Gastroesophageal sphincter (tissue), 4 donors: Measurements from ENCODE around the gene NNAT. TPM values are rescaled to one million over a fixed set of nuclear protein-coding genes. Genes with fewer than 3 reads are reported as not detected.

Experiments used
- ATAC-seq: fragments of 150-250 bp; one replicate; pipeline ENCODE4 v1.9.1; 2016; ENCODE audit warnings: mild to moderate bottlenecking, moderate library complexity
- H3K27ac ChIP-seq, 4 donors: fragments of 200-600 bp; sonication (generic) in 3 of 4; 1 replicate in 3 of 4; 2 replicates in 1 of 4; pipeline ENCODE4 v1.5.1; 2016 to 2019
- H3K27me3 ChIP-seq: fragments of 200-600 bp; sonication (generic); one replicate; pipeline ENCODE4 v1.5.1; 2019
- H3K36me3 ChIP-seq, 2 donors: fragments of 200-600 bp; sonication (generic); one replicate each; pipeline ENCODE4 v1.5.1; 2019; ENCODE audit warnings: control low read depth in 1 of 2
- H3K4me1 ChIP-seq, 3 donors: fragments of 200-600 bp; sonication (generic); 1 replicate in 2 of 3; 2 replicates in 1 of 3; pipeline ENCODE4 v1.5.1; 2016 to 2019; ENCODE audit warnings: control low read depth in 2 of 3
- H3K4me3 ChIP-seq, 2 donors: fragments of 200-600 bp; sonication (generic); one replicate each; pipeline ENCODE4 v1.5.1; 2019; ENCODE audit warnings: mild to moderate bottlenecking in 1 of 2, moderate library complexity in 1 of 2
- H3K9me3 ChIP-seq, 3 donors: fragments of 200-600 bp; sonication (generic); one replicate each; pipeline ENCODE4 v1.5.1; 2017 to 2019; ENCODE audit warnings: control low read depth in 2 of 3
- CTCF ChIP-seq, 4 experiments: fragments of 200-600 bp in 2 of 4; fragments of 450-650 bp in 2 of 4; sonication (generic) in 1 of 4; IDR thresholded peaks; one replicate each; pipeline ENCODE4 v1.5.1; 2017 to 2019; ENCODE audit warnings: antibody characterized with exemption in 4 of 4, mild to moderate bottlenecking in 2 of 4, moderate library complexity in 2 of 4
- EP300 ChIP-seq: sonication (generic); formaldehyde crosslinking; IDR thresholded peaks from one replicate; pipeline ENCODE4 v1.6.1; 2017; ENCODE audit warnings: antibody characterized with exemption, mild to moderate bottlenecking
- POLR2A ChIP-seq, 2 donors: fragments of 450-650 bp; IDR thresholded peaks; one replicate each; pipeline ENCODE4 v1.6.1; 2017; ENCODE audit warnings: antibody characterized with exemption in 2 of 2, mild to moderate bottlenecking in 2 of 2, moderate library complexity in 1 of 2
- POLR2AphosphoS5 ChIP-seq: sonication (generic); formaldehyde crosslinking; IDR thresholded peaks from one replicate; pipeline ENCODE4 v1.6.1; 2017; ENCODE audit warnings: antibody characterized with exemption
- WGBS, 2 donors: methylation state at CpG; one replicate each; pipeline ENCODE4 v1.1.5; 2018; ENCODE audit warnings: low coverage in 1 of 2; 5-methylcytosine and 5-hydroxymethylcytosine counted together
- total RNA-seq, 4 donors: library from RNA; depleted of rRNA; stranded (reverse); fragments of >200 nt; gene quantifications; one replicate each; pipeline ENCODE4 v1.1.0, GENCODE V29; 2016

NNAT gene
- total RNA-seq, 4 donors from 2014 or later = 3.3 to 8.8 (median 7.7) TPM

- 73 to 77% methylated on average over 5 to 7 of the region's 7 CpGs for WGBS, 2 donors
- H3K4me1 ChIP-seq = peaks cover 0 to 6% (median 0%) of the 10 kb centered on the region in 3 donors
- no peak for ATAC-seq
- no peak for TF ChIP-seq POLR2A (IDR thresholded peaks at IDR 0.05)
- TF ChIP-seq CTCF (IDR thresholded peaks at IDR 0.05) = no peak
- TF ChIP-seq EP300 = no peak
- TF ChIP-seq POLR2AphosphoS5 = no peak
- no peaks in the 10 kb centered on the region for H3K36me3 ChIP-seq
- H3K27ac ChIP-seq = no peak overlapping the region
- no peaks in the 10 kb centered on the region for H3K9me3 ChIP-seq
- H3K27me3 ChIP-seq = no peaks in the 10 kb centered on the region
- no peak overlapping the region for H3K4me3 ChIP-seq
Observed at GRCh38 chr20:37501940-37502339, 19.1 kb upstream of the NNAT start.

DNA sequence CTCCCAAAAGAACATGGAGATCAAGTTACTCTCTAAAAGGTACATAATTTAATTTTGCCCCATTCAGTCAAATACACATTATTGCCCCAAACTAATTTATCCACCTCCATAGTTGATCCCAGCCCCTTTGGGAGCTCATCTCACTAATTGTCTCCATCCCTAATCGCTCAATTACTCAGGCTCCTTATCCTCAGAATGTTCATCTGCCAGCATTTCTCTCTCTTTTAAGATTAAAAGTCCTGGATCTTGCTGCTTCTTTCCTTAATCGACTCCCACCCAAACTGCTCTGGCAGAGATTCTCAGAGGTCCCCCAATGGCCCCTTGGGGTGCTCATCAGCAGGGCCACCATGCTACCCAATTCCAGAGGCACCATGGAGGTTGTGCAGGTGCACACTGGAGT lies 18.4 kb upstream of the NNAT start:
- Histone ChIP-seq H3K27ac (no peak overlapping the region), H3K4me3 (no peak overlapping the region), H3K4me1 (peaks cover 0 to 6% (median 0%) of the 10 kb centered on the region in 3 donors), H3K36me3 (no peaks in the 10 kb centered on the region), H3K9me3 (no peaks in the 10 kb centered on the region), H3K27me3 (no peaks in the 10 kb centered on the region)
- TF ChIP-seq POLR2A (IDR thresholded peaks at IDR 0.05) (no peak), EP300 (no peak), CTCF (IDR thresholded peaks at IDR 0.05) (no peak), POLR2AphosphoS5 (no peak)
- WGBS, 2 donors = 90% methylated on average over 2 of the region's 2 CpGs
- ATAC-seq = no peak

- no peaks in the 10 kb centered on the region for H3K9me3 ChIP-seq
- 50 to 87% methylated on average over 2 to 3 of the region's 3 CpGs for WGBS, 2 donors
- peaks cover 0 to 6% (median 0%) of the 10 kb centered on the region in 3 donors for H3K4me1 ChIP-seq
- no peak overlapping the region for H3K4me3 ChIP-seq
- ATAC-seq = no peak
- H3K27me3 ChIP-seq = no peaks in the 10 kb centered on the region
- no peak overlapping the region for H3K27ac ChIP-seq
- H3K36me3 ChIP-seq = peaks cover 0 to 6% of the 10 kb centered on the region in 2 donors
- TF ChIP-seq EP300 = no peak
- no peak for TF ChIP-seq CTCF (IDR thresholded peaks at IDR 0.05)
- no peak for TF ChIP-seq POLR2AphosphoS5
- no peak for TF ChIP-seq POLR2A (IDR thresholded peaks at IDR 0.05)
Observed at GRCh38 chr20:37503256-37503927, 17.7 kb upstream of the NNAT start.

DNA sequence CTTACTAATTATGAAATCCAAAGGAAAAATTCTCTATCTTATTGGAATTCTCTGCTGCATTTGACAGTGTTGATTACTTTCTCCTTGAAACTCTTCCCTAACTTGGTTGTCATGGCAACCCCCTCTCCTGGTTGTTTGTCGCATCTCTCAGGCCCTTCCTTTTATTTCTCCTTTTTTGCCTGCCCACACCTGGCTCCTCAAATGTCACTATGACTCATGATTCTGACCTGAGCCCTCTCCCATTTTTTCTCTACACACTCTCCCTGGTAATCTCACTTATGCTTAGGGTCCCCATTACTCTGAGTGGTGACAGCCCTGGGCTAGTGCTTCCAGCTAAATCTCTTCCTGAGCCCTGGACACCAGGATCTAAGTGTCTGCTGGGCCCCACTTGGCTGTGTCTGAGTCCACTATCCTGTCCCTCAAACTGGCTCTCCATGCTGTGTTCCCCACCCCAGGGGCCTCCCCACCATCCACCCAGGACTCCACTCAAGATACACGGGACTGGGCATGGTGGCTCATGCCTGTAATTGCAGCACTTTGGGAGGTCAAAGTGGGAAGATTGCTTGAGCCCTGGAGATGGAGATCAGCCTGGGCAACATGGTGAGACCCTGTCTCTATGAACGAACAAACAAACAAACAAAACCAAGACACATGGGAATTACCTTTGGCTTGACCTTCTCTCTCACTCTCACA lies 16.5 kb upstream of the NNAT start:
- ATAC-seq = no peak
- Histone ChIP-seq H3K27me3 (no peaks in the 10 kb centered on the region), H3K9me3 (no peaks in the 10 kb centered on the region), H3K4me3 (no peak overlapping the region), H3K36me3 (peaks cover 0 to 17% of the 10 kb centered on the region in 2 donors), H3K4me1 (peaks cover 0 to 6% (median 0%) of the 10 kb centered on the region in 3 donors), H3K27ac (no peak overlapping the region)
- WGBS, 2 donors = 67 to 70% methylated on average over 3 of the region's 3 CpGs
- TF ChIP-seq CTCF (IDR thresholded peaks at IDR 0.05) = no peak
- no peak for TF ChIP-seq POLR2AphosphoS5
- no peak for TF ChIP-seq POLR2A (IDR thresholded peaks at IDR 0.05)
- TF ChIP-seq EP300 = no peak
